ENCODE measurements around the gene FDXR.

GRCh38 chr17:74879308-74879707 lies 6.5 kb upstream of the FDXR start:
- TF ChIP-seq CTCF (IDR thresholded peaks at IDR 0.05; ENCODE audit: low read depth, low read length): no peak
- TF ChIP-seq POLR2A (IDR thresholded peaks at IDR 0.05; ENCODE audit: extremely low read depth, insufficient read length): no peak
- no peak for TF ChIP-seq MAX (IDR thresholded peaks at IDR 0.05; ENCODE audit: low read depth, low read length)

Measured in NB4 (cell line).